Fibroblast of villous mesenchyme (primary cell): ENCODE results near the gene TMEM108. TPM values are rescaled to one million over a fixed set of nuclear protein-coding genes. Genes with fewer than 3 reads are reported as not detected.

Experiments
- DNase-seq: peaks from one replicate; pipeline ENCODE4 v3.0.0-alpha.2; 2010; ENCODE audit warnings: low read depth
- H3K4me3 ChIP-seq: 2 replicates; pipeline ENCODE4 v1.5.1; 2011; ENCODE audit warnings: low read depth, mild to moderate bottlenecking, low read length
- total RNA-seq: library from RNA; depleted of rRNA; stranded (reverse); fragments of >200 nt; gene quantifications from 2 replicates; pipeline ENCODE4 v1.2.3, GENCODE V29; 2012
- TF ChIP-seq, protein P1 (sequence below): IDR thresholded peaks from 2 replicates; pipeline ENCODE4 v1.5.1; 2012; ENCODE audit warnings: low read depth, mild to moderate bottlenecking, low read length; ENCODE audit not compliant: insufficient read depth

TMEM108 gene
- total RNA-seq, 1 donor, result under 0.01 TPM

DNA sequence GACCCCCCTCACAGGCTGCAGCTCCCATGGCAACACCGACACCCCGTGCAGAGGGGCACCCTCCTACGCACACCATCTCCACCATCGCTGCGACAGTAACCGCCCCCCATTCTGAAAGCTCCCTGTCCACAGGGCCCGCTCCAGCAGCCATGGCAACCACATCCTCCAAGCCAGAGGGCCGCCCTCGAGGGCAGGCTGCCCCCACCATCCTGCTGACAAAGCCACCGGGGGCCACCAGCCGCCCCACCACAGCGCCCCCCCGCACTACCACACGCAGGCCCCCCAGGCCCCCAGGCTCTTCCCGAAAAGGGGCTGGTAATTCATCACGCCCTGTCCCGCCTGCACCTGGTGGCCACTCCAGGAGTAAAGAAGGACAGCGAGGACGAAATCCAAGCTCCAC, 341.7 kb downstream of the TMEM108 start:
- no peak for DNase-seq
- TF ChIP-seq, protein P1, sequence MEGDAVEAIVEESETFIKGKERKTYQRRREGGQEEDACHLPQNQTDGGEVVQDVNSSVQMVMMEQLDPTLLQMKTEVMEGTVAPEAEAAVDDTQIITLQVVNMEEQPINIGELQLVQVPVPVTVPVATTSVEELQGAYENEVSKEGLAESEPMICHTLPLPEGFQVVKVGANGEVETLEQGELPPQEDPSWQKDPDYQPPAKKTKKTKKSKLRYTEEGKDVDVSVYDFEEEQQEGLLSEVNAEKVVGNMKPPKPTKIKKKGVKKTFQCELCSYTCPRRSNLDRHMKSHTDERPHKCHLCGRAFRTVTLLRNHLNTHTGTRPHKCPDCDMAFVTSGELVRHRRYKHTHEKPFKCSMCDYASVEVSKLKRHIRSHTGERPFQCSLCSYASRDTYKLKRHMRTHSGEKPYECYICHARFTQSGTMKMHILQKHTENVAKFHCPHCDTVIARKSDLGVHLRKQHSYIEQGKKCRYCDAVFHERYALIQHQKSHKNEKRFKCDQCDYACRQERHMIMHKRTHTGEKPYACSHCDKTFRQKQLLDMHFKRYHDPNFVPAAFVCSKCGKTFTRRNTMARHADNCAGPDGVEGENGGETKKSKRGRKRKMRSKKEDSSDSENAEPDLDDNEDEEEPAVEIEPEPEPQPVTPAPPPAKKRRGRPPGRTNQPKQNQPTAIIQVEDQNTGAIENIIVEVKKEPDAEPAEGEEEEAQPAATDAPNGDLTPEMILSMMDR, result no peak
- no peak overlapping the region for H3K4me3 ChIP-seq

DNA sequence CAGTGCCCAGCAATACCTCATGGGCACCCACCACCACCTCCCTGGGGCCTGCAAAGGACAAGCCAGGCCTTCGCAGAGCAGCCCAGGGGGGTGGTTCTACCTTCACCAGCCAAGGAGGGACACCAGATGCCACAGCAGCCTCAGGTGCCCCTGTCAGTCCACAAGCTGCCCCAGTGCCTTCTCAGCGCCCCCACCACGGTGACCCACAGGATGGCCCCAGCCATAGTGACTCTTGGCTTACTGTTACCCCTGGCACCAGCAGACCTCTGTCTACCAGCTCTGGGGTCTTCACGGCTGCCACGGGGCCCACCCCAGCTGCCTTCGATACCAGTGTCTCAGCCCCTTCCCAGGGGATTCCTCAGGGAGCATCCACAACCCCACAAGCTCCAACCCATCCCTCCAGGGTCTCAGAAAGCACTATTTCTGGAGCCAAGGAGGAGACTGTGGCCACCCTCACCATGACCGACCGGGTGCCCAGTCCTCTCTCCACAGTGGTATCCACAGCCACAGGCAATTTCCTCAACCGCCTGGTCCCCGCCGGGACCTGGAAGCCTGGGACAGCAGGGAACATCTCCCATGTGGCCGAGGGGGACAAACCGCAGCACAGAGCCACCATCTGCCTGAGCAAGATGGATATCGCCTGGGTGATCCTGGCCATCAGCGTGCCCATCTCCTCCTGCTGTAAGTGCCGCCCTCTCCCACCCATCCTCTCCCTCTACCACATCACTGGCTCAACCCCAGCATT, 342.5 kb downstream of the TMEM108 start:
- H3K4me3 ChIP-seq, result no peak overlapping the region
- DNase-seq, result no peak

DNA sequence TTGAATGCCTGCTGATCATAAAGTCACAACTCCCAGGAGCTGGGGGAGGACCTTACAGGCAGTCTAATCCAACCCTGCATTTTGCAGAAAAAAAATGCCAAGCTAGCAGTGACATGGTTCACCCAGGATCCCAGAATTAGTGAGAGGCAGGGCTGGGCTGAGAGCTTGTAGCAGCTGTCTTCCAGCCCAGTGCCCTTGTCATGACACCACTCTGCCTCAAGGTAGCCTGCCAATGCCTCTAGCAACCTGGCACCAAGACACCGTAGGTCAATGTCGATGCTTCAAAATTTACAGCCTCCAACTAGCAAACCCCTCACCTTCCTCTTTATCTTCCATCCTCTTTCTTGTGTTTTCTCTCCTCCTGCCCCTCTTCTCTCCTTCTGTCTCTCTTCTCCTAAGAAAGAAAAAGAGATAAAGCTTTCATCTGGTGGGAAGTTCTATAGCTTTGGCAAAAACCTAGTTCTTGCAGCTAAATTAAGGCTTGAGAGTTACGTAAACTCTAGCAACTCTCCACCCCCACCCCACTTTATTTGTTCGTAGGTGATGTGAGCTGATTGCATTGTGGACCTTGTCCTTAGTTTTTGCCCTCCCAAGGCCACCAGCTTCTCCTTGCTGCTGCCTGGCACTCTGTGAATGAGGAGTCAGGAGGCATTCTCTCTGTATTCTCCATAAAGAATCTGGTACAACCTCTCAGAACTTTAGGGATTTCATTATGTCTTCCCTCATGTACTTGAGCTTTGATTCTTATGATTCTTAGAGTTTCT, 343.3 kb downstream of the TMEM108 start:
- no peak for DNase-seq
- no peak overlapping the region for H3K4me3 ChIP-seq
- TF ChIP-seq, protein P1, result no peak

More for the DNA sequence above, 342.5 kb downstream of the TMEM108 start:
- TF ChIP-seq, protein P1, result no peak

DNA sequence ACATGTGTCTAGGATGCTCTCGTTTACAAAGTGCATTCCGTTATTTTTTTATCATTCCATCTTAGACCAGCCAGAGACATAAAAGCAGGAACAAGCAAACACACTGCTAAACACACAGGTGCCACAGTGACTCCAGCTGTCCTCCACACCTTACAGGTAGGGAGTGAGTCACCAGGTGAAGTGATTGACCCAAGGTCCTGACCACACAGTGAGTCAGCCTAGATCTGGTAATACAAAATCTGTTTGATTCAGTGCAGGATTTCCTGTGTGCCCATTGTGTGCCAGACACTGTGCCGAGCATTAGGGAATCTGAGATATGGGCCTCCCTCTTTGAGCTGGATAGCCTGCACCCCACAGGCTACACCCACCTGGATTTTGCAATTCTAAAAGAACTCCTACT, 345.0 kb downstream of the TMEM108 start:
- no peak overlapping the region for H3K4me3 ChIP-seq
- DNase-seq, result no peak
- TF ChIP-seq, protein P1, result no peak

DNA sequence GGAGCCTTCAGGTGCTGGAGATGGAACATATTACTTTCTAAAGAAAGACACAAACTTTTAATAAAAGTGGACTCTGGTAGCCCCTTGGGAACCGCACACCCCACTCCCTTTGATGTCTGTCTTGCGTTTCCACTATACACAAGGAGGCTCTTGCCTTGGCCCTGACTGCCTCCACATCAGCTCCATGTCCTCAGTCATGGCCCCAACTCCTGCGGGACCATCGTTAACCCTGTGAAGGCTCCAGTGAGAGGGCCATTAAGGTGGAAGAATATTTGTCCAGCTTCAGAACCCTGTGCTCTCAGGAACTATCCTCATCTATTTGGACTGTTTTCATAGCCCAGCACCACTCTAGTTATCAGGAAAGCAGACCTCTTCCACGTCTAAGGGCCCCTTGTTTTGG, 345.6 kb downstream of the TMEM108 start:
- TF ChIP-seq, protein P1, result no peak
- H3K4me3 ChIP-seq, result no peak overlapping the region

DNA sequence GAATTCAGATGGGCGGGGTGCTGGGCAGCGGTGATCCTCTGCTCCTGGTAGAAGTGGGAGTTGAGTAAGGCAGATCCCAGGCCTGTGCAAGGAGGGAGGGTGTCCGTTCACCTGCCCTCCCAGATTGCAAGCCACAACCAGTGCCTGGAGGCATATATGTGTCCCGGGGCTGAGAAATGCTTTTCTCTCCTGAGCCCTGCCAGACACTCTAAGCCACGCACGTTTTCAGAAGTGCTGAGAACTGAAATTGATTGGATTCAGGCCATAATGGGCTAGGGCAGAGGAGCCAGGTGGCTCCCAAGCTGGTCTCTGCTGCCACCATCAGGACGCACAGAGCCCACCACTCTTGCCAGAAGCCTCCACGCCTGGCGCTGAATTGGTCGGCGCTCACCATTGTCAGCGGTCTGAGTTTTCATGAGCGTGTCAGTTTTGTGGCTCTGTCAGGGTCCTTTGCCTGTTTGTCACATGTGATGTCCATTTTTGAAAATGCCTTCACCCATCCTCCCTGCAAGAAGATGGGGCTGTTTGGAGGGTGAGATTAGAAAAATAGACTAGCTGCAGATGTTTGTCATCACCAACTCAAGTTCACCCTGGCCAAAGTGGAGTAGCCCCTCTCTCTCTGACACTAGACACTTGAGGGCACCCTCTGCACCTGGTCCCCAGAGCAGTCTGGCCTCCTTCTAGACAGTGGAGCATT, 346.3 kb downstream of the TMEM108 start:
- DNase-seq, result peak; percentile 49
- TF ChIP-seq, protein P1, result peak; percentile 78
- H3K4me3 ChIP-seq, result no peak overlapping the region

More for the DNA sequence above, 345.6 kb downstream of the TMEM108 start:
- no peak for DNase-seq
